GM10266 (cell line): ENCODE measurements around the gene SHROOM3.

ENCODE experiments used
- DNase-seq: peaks from one replicate; pipeline ENCODE4 v3.0.0; 2012; ENCODE audit errors: extremely low spot score
- CTCF ChIP-seq: IDR thresholded peaks from 2 replicates; pipeline ENCODE4 v1.5.1; 2012; ENCODE audit warnings: mild to moderate bottlenecking, low read depth; ENCODE audit not compliant: control insufficient read depth, insufficient read depth; ENCODE audit errors: missing control alignments

Gene SHROOM3

GRCh38 chr4:76592460-76592859, 157.4 kb downstream of the SHROOM3 start:
- no peak for TF ChIP-seq CTCF
- DNase-seq: no peak

GRCh38 chr4:76594173-76594572, 159.1 kb downstream of the SHROOM3 start:
- TF ChIP-seq CTCF: no peak
- DNase-seq: no peak

GRCh38 chr4:76595435-76595834, 160.4 kb downstream of the SHROOM3 start:
- no peak for DNase-seq
- TF ChIP-seq CTCF: no peak

- TF ChIP-seq CTCF: no peak
- DNase-seq: no peak
These were observed 161.7 kb downstream of the SHROOM3 start for GRCh38 chr4:76596713-76597112.

GRCh38 chr4:76597423-76597979, 162.5 kb downstream of the SHROOM3 start:
- TF ChIP-seq CTCF: no peak
- DNase-seq: no peak

- no peak for TF ChIP-seq CTCF
- DNase-seq: no peak
These were observed 165.4 kb downstream of the SHROOM3 start for GRCh38 chr4:76600447-76600846.

- TF ChIP-seq CTCF: no peak
- DNase-seq: no peak
These were observed 166.8 kb downstream of the SHROOM3 start for GRCh38 chr4:76601791-76602190.
